Stimulated activated CD8-positive, alpha-beta memory T cell treated with anti-CD3 and anti-CD28 coated beads, Interleukin-15, amount 100 ng/mL, for 1 hour (primary cell): ENCODE measurements around the gene POM121L2.

Experiments used
- DNase-seq: peaks from one replicate; pipeline ENCODE4 v3.0.0-alpha.2; 2020; ENCODE audit warnings: low read depth

POM121L2 gene

GRCh38 chr6:27312146-27312949 is at the start of gene POM121L2:
Gene POM121L2 (minus strand): TSS chr6:27312273. CDS start chr6:27312170, 103 bp downstream.
- DNase-seq = no peak

DNA sequence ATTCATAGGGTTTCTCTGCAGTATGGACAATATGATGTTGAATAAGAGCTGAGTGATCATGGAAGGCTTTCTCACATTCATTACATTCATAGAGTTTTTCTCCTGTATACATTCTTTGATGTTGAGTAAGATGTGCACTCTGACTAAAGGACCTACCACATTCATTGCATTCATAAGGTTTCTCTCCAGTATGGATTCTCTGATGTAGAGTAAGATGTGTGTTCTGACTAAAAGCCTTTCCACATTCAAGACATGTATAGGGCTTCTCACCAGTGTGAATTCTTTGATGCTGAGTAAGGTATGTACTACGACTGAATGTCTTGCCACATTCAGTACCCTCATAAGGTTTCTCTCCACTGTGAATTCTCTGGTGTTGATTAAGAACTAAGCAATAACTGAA is 47.2 kb upstream of the POM121L2 start:
- DNase-seq = no peak

DNA sequence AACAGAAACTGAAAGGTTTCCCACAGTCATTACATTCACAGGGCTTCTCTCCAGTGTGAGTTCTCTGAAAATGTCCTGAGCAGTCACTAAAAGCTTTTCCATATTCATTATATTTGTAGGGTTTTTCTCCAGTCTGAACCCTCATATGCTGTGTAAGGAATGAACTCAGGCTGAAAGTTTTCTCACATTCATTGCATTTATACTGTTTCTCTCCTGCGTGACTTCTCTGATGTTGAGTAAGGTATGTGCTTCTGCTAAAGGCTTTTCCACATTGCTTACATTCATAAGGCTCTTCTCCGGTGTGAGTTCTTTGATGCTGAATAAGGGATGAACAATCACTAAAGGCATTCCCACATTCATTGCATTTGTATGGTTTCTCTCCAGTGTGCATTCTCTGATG is 46.7 kb upstream of the POM121L2 start:
- DNase-seq = no peak

- no peak for DNase-seq
These were observed 40.8 kb upstream of the POM121L2 start for GRCh38 chr6:27352850-27353249.

GRCh38 chr6:27334141-27334540 is 22.1 kb upstream of the POM121L2 start:
- DNase-seq = no peak

- DNase-seq = no peak
These were observed 21.6 kb upstream of the POM121L2 start for GRCh38 chr6:27333642-27334040.

GRCh38 chr6:27332692-27333641 is 20.9 kb upstream of the POM121L2 start:
- no peak for DNase-seq

DNA sequence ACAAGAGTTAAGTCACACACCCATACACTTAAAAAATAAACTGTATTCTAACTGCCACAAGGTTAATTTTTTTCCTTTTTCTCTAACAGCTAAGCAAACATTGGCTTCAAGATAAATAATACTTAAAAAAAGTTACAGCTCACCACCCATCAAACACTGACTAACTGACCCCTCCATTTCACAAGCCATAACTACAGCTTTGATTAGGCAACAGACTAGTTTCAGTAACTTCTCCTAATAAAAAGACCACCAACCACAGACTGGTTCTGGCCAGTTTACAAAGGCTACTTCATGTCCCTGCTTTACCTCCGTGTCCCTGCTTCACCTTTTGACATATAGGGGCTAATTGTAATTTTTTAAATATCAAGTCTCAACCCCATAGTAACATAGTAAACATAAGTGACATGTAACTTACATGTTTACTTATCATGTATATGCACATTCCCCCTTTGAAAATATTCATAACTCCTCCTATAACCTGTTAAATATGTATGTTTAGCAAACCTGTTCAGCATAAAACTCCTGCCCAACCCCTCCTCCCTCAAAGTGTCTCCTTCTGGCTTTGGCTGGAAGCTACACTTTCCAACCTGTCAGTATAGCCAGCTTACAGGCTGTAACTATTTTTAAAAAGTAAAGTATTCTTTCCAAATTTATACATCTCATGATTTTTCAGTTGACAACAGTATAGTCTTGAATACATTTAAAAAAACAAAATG is 15.1 kb upstream of the POM121L2 start:
- no peak for DNase-seq

DNA sequence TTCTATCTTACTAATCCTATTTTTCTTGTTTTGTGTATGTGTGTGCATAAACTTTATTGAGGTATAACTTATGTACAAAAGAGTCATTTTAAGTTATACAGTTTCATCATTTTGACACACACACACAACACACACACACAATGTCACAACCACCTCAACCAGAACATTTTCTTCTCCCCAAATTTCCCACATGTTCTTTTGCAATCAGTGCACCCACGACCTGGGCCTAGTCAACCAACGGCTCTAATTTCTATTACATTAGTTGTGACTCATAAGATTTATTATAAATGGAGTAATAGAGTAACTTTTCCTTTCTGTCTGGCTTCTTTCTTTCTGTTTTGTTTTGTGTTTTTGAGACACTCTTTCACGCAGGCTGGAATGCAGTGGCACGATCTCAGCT is 9.8 kb upstream of the POM121L2 start:
- no peak for DNase-seq

DNA sequence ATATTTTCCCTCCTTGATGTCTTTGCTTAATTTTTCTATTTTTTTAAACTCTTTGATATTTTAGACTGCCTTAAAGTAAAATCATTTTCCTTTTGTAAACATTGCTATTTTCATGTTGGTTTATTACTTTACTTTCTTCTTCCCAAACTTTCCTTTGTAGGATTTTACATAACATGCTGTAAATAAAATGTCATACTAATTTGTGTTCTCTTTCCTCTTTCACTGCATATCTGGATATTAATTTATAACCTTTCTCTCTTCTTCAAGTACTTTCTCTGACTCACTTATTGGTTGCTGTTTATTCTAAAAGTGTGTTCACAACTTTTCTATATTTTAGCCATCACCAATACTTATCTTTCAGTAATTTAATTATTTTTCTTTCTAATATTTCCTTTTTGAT is 9.3 kb upstream of the POM121L2 start:
- DNase-seq = no peak

- DNase-seq = no peak
These were observed 6.9 kb upstream of the POM121L2 start for GRCh38 chr6:27318973-27319372.

- DNase-seq = no peak
These were observed 2.0 kb upstream of the POM121L2 start for GRCh38 chr6:27314046-27314445.

DNA sequence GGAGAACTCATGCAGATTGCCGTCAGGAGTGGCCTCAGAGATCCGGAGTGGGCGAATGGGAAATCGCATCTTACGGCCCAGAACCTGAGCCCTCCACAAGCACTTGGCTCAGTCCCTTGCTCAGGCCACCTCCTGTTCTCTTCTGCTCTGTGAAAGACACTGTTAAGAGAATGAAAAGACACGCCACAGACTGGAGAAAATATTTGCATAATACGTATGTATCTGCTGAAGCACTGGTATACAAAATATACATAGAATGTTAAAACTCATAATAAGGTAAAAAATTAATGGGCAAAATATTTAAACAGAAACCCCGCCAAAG is 838 bp upstream of the POM121L2 start:
- no peak for DNase-seq

GRCh38 chr6:27311806-27312145 is 297 bp downstream of the POM121L2 start:
- no peak for DNase-seq

GRCh38 chr6:27303613-27304272 is 8.3 kb downstream of the POM121L2 start:
- no peak for DNase-seq

DNA sequence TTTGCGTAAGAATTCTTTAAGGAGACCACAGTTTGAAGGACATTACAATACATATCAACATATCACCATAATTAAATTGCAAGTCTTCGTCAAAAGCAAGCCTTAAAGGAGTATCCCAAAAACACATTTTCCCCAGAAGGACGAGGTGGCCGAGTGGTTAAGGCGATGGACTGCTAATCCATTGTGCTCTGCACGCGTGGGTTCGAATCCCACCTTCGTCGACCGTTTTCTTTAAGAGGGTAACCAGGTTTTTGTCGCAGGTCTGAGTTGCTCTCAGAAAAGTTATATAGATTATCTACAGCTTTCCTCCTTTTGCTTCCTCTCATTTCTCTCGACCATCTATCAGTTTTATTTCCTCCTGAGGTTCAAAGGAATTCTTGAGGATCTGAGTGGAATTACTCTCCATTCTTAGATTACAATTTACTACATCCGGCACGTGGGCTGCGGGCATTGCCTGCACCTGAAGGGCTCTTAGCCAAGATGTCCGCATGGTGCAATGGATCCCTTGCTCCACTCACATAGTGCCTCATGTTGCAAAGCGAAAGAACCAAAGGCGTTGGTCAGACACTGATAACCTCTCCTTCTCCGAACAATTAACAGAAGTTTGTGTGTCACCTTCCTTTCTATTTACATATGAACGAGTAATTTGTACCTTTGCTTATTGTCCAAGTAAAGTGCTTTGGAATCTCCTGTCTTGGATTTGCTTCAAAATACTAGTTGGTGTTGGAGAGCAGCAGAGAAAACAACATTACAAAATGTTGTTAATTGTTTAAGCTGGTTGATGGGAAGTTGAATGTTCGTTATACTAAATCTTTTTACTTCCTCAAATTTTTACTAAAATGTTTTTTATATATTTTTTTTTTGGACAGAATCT is 14.0 kb downstream of the POM121L2 start:
- DNase-seq = no peak

DNA sequence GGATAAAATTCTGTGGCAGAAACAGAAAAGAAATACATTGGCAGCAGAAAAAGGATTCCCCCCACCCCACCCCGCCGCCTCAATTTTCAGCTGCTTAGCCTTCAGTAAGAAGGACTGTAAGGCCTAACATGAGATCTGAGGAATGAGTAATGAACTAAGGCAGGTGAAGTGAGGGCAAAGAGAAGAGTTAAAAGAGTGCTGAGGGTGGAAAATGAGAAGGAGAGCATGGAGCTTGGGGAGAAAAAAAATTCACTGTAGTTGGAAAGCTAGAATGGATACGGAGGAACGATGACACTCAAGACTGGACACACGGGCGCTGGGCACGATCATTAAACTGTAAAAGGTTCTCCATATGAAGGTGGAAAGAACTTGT is 14.6 kb downstream of the POM121L2 start:
- no peak for DNase-seq

GRCh38 chr6:27296106-27296783 is 15.8 kb downstream of the POM121L2 start:
- DNase-seq = no peak

- no peak for DNase-seq
These were observed 16.6 kb downstream of the POM121L2 start for GRCh38 chr6:27295301-27296079.

DNA sequence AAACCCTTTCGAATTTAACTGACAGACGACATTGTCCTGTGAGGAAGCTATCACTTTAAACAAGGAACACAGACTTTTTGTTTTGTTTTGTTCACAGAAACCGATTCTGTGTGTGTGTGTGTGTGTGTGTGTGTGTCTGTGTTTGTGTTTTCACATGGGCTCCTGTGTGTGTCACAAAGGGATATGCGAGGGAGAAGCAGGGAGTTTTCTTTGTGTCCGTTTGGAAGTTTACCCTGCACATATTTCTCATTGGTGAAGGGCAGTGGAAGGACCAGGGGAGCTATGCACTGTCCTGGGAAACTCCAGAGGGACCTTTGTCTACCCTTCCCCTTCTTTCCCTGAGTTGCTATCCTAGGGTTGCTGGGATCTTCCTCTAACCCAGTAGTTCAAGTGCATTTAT is 17.7 kb downstream of the POM121L2 start:
- no peak for DNase-seq
